Psoas muscle (tissue), 8 donors: ENCODE results near the gene VAT1. TPM values are rescaled to one million over a fixed set of nuclear protein-coding genes. Genes with fewer than 3 reads are reported as not detected.

Source experiments
- ATAC-seq, 4 donors: fragments of 200-7000 bp; cut with Tn5 transposase; one replicate each; pipeline ENCODE4 v1.9.1; 2020; ENCODE audit warnings: moderate library complexity in 3 of 4, mild to moderate bottlenecking in 2 of 4
- DNase-seq, 2 donors: peaks; one replicate each; pipeline ENCODE4 v3.0.0-alpha.2; 2020
- H3K27ac ChIP-seq: fragments of 200-600 bp; one replicate; pipeline ENCODE4 v1.8.0; 2022
- H3K27me3 ChIP-seq, 3 donors: fragments of 200-600 bp in 1 of 3; one replicate each; pipeline versions ENCODE4 v1.6.1 to v1.8.0; 2013 to 2022; ENCODE audit warnings: low read length in 2 of 3, mild to moderate bottlenecking in 2 of 3, moderate library complexity in 1 of 3; ENCODE audit not compliant: insufficient read depth in 3 of 3
- H3K36me3 ChIP-seq, 2 donors: fragments of 200-600 bp in 1 of 2; one replicate each; pipeline versions ENCODE4 v1.6.1 to v1.8.0; 2013 to 2022; ENCODE audit warnings: low read depth in 1 of 2, mild to moderate bottlenecking in 1 of 2, moderate library complexity in 1 of 2; ENCODE audit not compliant: insufficient read depth in 1 of 2
- H3K4me1 ChIP-seq: fragments of 200-600 bp; one replicate; pipeline ENCODE4 v1.8.0; 2022
- H3K4me3 ChIP-seq: fragments of 200-600 bp; one replicate; pipeline ENCODE4 v1.8.0; 2022; ENCODE audit warnings: mild to moderate bottlenecking
- H3K9me3 ChIP-seq: fragments of 200-600 bp; one replicate; pipeline ENCODE4 v1.8.0; 2022
- CTCF ChIP-seq: fragments of 200-600 bp; IDR thresholded peaks from one replicate; pipeline ENCODE4 v1.8.0; 2022; ENCODE audit warnings: antibody characterized with exemption
- WGBS, 3 donors: extraction: QIAGEN DNeasy Blood & Tissue Kit; methylation state at CpG; one replicate each; pipeline versions ENCODE4 v1.1.6 to v1.1.7; 2013; 5-methylcytosine and 5-hydroxymethylcytosine counted together
- intact Hi-C, 2 donors: fragments of 100-400 bp; cut with DNase I; formaldehyde crosslinking; loops; one replicate each; pipeline versions ENCODE4 v1.11.0 to v1.14.2; 2022
- polyA plus RNA-seq, 3 donors: library from polyadenylated mRNA; stranded (reverse); fragments of 200-250 nt; gene quantifications; one replicate each; pipeline ENCODE4 v1.2.3, GENCODE V29; 2013
- total RNA-seq, 4 donors: library from RNA; stranded (reverse); fragmentation: NEBNext Ultra II Directional in 2 of 4; extraction: Animal tissue kit (Norgen Biotek cat#: 25700) in 2 of 4; gene quantifications; one replicate each; pipeline versions ENCODE4 v1.2.1 to v1.2.4, GENCODE V29; 2021 to 2023
- donor health status: healthy with polysubstance abuse.
- donor health status: DM: no; HTN: no; CAD: no; lungs with moderate emphysema.
- donor health status: Bipolar disorder and iron deficiency.
- donor health status: healthy.
- donor health status: DM: yes; HTN: yes; CAD: no.
- donor health status: DM: no; HTN: no; CAD: no.
- donor health status: DM: no; HTN: no; CAD: no.
- donor health status: DM: yes; HTN: yes; CAD: no.

VAT1 gene
- total and polyA plus RNA-seq, 7 donors, result 19.2 to 50.6 (median 20.2) TPM

- Histone ChIP-seq H3K4me3 (no peak overlapping the region), H3K36me3 (peaks cover 0 to 7% of the 10 kb centered on the region in 2 donors), H3K9me3 (no peaks in the 10 kb centered on the region), H3K27ac (no peak overlapping the region), H3K27me3 (no peaks in the 10 kb centered on the region), H3K4me1 (no peaks in the 10 kb centered on the region)
- 90 to 93% (median 91%) methylated on average over 4 of the region's 4 CpGs for WGBS, 3 donors
- intact Hi-C loops, result no loop called here
- no peak for ATAC-seq
- no peak for TF ChIP-seq CTCF
- no peak for DNase-seq
Measured at GRCh38 chr17:43044024-43044423, 21.8 kb upstream of the VAT1 start.

- no peak for TF ChIP-seq CTCF
- Histone ChIP-seq H3K4me1 (no peaks in the 10 kb centered on the region), H3K27me3 (no peaks in the 10 kb centered on the region), H3K36me3 (peaks cover 0 to 7% of the 10 kb centered on the region in 2 donors), H3K9me3 (no peaks in the 10 kb centered on the region), H3K4me3 (no peak overlapping the region), H3K27ac (no peak overlapping the region)
- no peak for DNase-seq
- no peak for ATAC-seq
- intact Hi-C loops, result no loop called here
Measured at GRCh38 chr17:43043307-43043706, 21.1 kb upstream of the VAT1 start.

- no peak for TF ChIP-seq CTCF
- H3K4me1 ChIP-seq, result no peaks in the 10 kb centered on the region
- WGBS, 3 donors, result 75 to 77% (median 76%) methylated on average over 5 of the region's 5 CpGs
- no peak for DNase-seq
- intact Hi-C loops, result no loop called here
- no peak overlapping the region for H3K27ac ChIP-seq
- H3K9me3 ChIP-seq, result no peaks in the 10 kb centered on the region
- H3K27me3 ChIP-seq, result no peaks in the 10 kb centered on the region
- no peak overlapping the region for H3K4me3 ChIP-seq
- ATAC-seq, result no peak
- H3K36me3 ChIP-seq, result peaks cover 0 to 7% of the 10 kb centered on the region in 2 donors
Measured at GRCh38 chr17:43042025-43042628, 19.9 kb upstream of the VAT1 start.

GRCh38 chr17:43040655-43041054, 18.5 kb upstream of the VAT1 start:
- Histone ChIP-seq H3K4me1 (no peaks in the 10 kb centered on the region), H3K36me3 (peaks cover 0 to 7% of the 10 kb centered on the region in 2 donors), H3K27ac (no peak overlapping the region), H3K9me3 (no peaks in the 10 kb centered on the region), H3K4me3 (no peak overlapping the region), H3K27me3 (no peaks in the 10 kb centered on the region)
- no peak for DNase-seq
- ATAC-seq, result no peak
- intact Hi-C loops, result no loop called here
- TF ChIP-seq CTCF, result no peak
- 78 to 87% (median 85%) methylated on average over 2 of the region's 2 CpGs for WGBS, 3 donors

- Histone ChIP-seq H3K27me3 (no peaks in the 10 kb centered on the region), H3K27ac (no peak overlapping the region), H3K36me3 (no peaks in the 10 kb centered on the region), H3K9me3 (no peaks in the 10 kb centered on the region), H3K4me1 (no peaks in the 10 kb centered on the region), H3K4me3 (no peak overlapping the region)
- ATAC-seq, result no peak
- no peak for TF ChIP-seq CTCF
- intact Hi-C loops, result no loop called here
- DNase-seq, result no peak
- WGBS, 3 donors, result 88 to 93% (median 92%) methylated on average over 2 of the region's 2 CpGs
Measured at GRCh38 chr17:43039646-43040045, 17.5 kb upstream of the VAT1 start.
